Skeletal muscle tissue (tissue), 4 donors: ENCODE results near the gene MSMO1. TPM values are rescaled to one million over a fixed set of nuclear protein-coding genes. Genes with fewer than 3 reads are reported as not detected.

ENCODE experiments used
- H3K27ac ChIP-seq: one replicate; pipeline ENCODE4 v1.7.0; 2013; ENCODE audit warnings: mild to moderate bottlenecking, low read depth, low read length, inconsistent platforms
- H3K27me3 ChIP-seq, 3 donors: one replicate each; pipeline ENCODE4 v1.7.0; 2013; ENCODE audit warnings: low read length in 3 of 3; ENCODE audit not compliant: control insufficient read depth in 3 of 3, insufficient read depth in 3 of 3
- H3K36me3 ChIP-seq, 3 donors: one replicate each; pipeline ENCODE4 v1.7.0; 2013; ENCODE audit warnings: low read length in 3 of 3; ENCODE audit not compliant: control insufficient read depth in 3 of 3, insufficient read depth in 3 of 3
- H3K4me1 ChIP-seq, 3 donors: one replicate each; pipeline ENCODE4 v1.7.0; 2013; ENCODE audit warnings: low read length in 3 of 3, mild to moderate bottlenecking in 3 of 3; ENCODE audit not compliant: control insufficient read depth in 3 of 3, insufficient read depth in 3 of 3
- H3K4me3 ChIP-seq, 3 donors: one replicate each; pipeline ENCODE4 v1.7.0; 2013; ENCODE audit warnings: low read length in 3 of 3
- H3K9ac ChIP-seq, 3 donors: one replicate each; pipeline ENCODE4 v1.7.0; 2013; ENCODE audit warnings: low read length in 3 of 3, mild to moderate bottlenecking in 3 of 3, moderate library complexity in 2 of 3, low read depth in 1 of 3
- H3K9me3 ChIP-seq, 3 donors: one replicate each; pipeline ENCODE4 v1.7.0; 2013; ENCODE audit warnings: low read length in 3 of 3; ENCODE audit not compliant: control insufficient read depth in 3 of 3
- total RNA-seq: library from RNA; depleted of rRNA; stranded (reverse); fragments of >200 nt; gene quantifications from one replicate; pipeline ENCODE4 v1.2.3, GENCODE V29; 2014
- donor health status: Osteomylitis.

MSMO1 gene
- total RNA-seq, 1 donor from 2014 or later, result 55.8 TPM

GRCh38 chr4:165355900-165356300, 28.4 kb downstream of the MSMO1 start:
- Histone ChIP-seq H3K9me3 (no peaks in the 10 kb centered on the region), H3K27me3 (peaks cover 0 to 2% (median 0%) of the 10 kb centered on the region in 3 donors), H3K4me1 (peaks cover 0 to 2% (median 0%) of the 10 kb centered on the region in 3 donors), H3K36me3 (no peaks in the 10 kb centered on the region), H3K4me3 (no peak overlapping the region), H3K9ac (no peak overlapping the region), H3K27ac (no peak overlapping the region)

GRCh38 chr4:165359506-165359905, 32.0 kb downstream of the MSMO1 start:
- H3K4me3 ChIP-seq, result no peak overlapping the region
- H3K27me3 ChIP-seq, result peaks cover 0 to 2% (median 0%) of the 10 kb centered on the region in 3 donors
- no peak overlapping the region for H3K27ac ChIP-seq
- no peaks in the 10 kb centered on the region for H3K9me3 ChIP-seq
- no peaks in the 10 kb centered on the region for H3K36me3 ChIP-seq
- H3K9ac ChIP-seq, result no peak overlapping the region
- peaks cover 0 to 2% (median 0%) of the 10 kb centered on the region in 3 donors for H3K4me1 ChIP-seq

GRCh38 chr4:165360041-165360695, 32.7 kb downstream of the MSMO1 start:
- Histone ChIP-seq H3K27ac (no peak overlapping the region), H3K27me3 (peaks cover 0 to 2% (median 0%) of the 10 kb centered on the region in 3 donors), H3K9me3 (no peaks in the 10 kb centered on the region), H3K4me1 (peaks cover 0 to 2% (median 0%) of the 10 kb centered on the region in 3 donors), H3K4me3 (no peak overlapping the region), H3K9ac (no peak overlapping the region), H3K36me3 (no peaks in the 10 kb centered on the region)

GRCh38 chr4:165360985-165361670, 33.7 kb downstream of the MSMO1 start:
- Histone ChIP-seq H3K27ac (no peak overlapping the region), H3K9me3 (no peaks in the 10 kb centered on the region), H3K4me1 (peaks cover 0 to 2% (median 0%) of the 10 kb centered on the region in 3 donors), H3K9ac (no peak overlapping the region), H3K4me3 (no peak overlapping the region), H3K36me3 (no peaks in the 10 kb centered on the region), H3K27me3 (peaks cover 0 to 2% (median 0%) of the 10 kb centered on the region in 3 donors)

GRCh38 chr4:165361810-165362209, 34.3 kb downstream of the MSMO1 start:
- Histone ChIP-seq H3K4me1 (peaks cover 0 to 2% (median 0%) of the 10 kb centered on the region in 3 donors), H3K9me3 (no peaks in the 10 kb centered on the region), H3K4me3 (no peak overlapping the region), H3K27ac (no peak overlapping the region), H3K27me3 (peaks cover 0 to 2% (median 0%) of the 10 kb centered on the region in 3 donors), H3K9ac (no peak overlapping the region), H3K36me3 (no peaks in the 10 kb centered on the region)

GRCh38 chr4:165364452-165365080, 37.1 kb downstream of the MSMO1 start:
- H3K4me1 ChIP-seq, result peaks cover 0 to 2% (median 0%) of the 10 kb centered on the region in 3 donors
- H3K9ac ChIP-seq, result no peak overlapping the region
- no peaks in the 10 kb centered on the region for H3K9me3 ChIP-seq
- no peak overlapping the region for H3K4me3 ChIP-seq
- H3K27me3 ChIP-seq, result peaks cover 0 to 2% (median 0%) of the 10 kb centered on the region in 3 donors
- H3K36me3 ChIP-seq, result no peaks in the 10 kb centered on the region
- H3K27ac ChIP-seq, result no peak overlapping the region

GRCh38 chr4:165367040-165367439, 39.6 kb downstream of the MSMO1 start:
- Histone ChIP-seq H3K27me3 (no peaks in the 10 kb centered on the region), H3K27ac (no peak overlapping the region), H3K9me3 (no peaks in the 10 kb centered on the region), H3K4me1 (no peaks in the 10 kb centered on the region), H3K36me3 (no peaks in the 10 kb centered on the region), H3K9ac (no peak overlapping the region), H3K4me3 (no peak overlapping the region)

- H3K9ac ChIP-seq, result no peak overlapping the region
- no peaks in the 10 kb centered on the region for H3K36me3 ChIP-seq
- H3K27me3 ChIP-seq, result no peaks in the 10 kb centered on the region
- H3K4me3 ChIP-seq, result no peak overlapping the region
- H3K27ac ChIP-seq, result no peak overlapping the region
- no peaks in the 10 kb centered on the region for H3K9me3 ChIP-seq
- H3K4me1 ChIP-seq, result no peaks in the 10 kb centered on the region
These were observed 40.6 kb downstream of the MSMO1 start for GRCh38 chr4:165368114-165368513.

GRCh38 chr4:165368567-165368966, 41.1 kb downstream of the MSMO1 start:
- Histone ChIP-seq H3K4me1 (no peaks in the 10 kb centered on the region), H3K9ac (no peak overlapping the region), H3K36me3 (no peaks in the 10 kb centered on the region), H3K27ac (no peak overlapping the region), H3K4me3 (no peak overlapping the region), H3K9me3 (no peaks in the 10 kb centered on the region), H3K27me3 (no peaks in the 10 kb centered on the region)

- Histone ChIP-seq H3K36me3 (no peaks in the 10 kb centered on the region), H3K9me3 (peaks cover 0 to under 1% (median 0%) of the 10 kb centered on the region in 3 donors), H3K4me1 (no peaks in the 10 kb centered on the region), H3K27ac (no peak overlapping the region), H3K27me3 (no peaks in the 10 kb centered on the region), H3K9ac (no peak overlapping the region), H3K4me3 (no peak overlapping the region)
These were observed 42.1 kb downstream of the MSMO1 start for GRCh38 chr4:165369522-165369921.
